SK-N-MC (cell line): ENCODE measurements around the gene HOXD9.

Source experiments
- DNase-seq: peaks from one replicate; pipeline ENCODE4 v3.0.0-alpha.2; 2011; ENCODE audit warnings: low read depth, low spot score
- H3K27ac ChIP-seq: fragments of 200-600 bp; sonication (generic); 2 replicates; pipeline ENCODE4 v1.5.1; 2016; ENCODE audit warnings: mixed run types
- H3K36me3 ChIP-seq: fragments of 200-600 bp; sonication (generic); 2 replicates; pipeline ENCODE4 v1.6.1; 2017; ENCODE audit warnings: antibody characterized with exemption, low read length, mixed read lengths; ENCODE audit not compliant: insufficient read depth
- H3K4me3 ChIP-seq: fragments of 200-600 bp; sonication (generic); 2 replicates; pipeline ENCODE4 v1.5.1; 2016
- H3K9ac ChIP-seq: fragments of 200-600 bp; sonication (generic); 2 replicates; pipeline ENCODE4 v1.8.0; 2017; ENCODE audit warnings: mixed run types, mixed read lengths; ENCODE audit not compliant: insufficient read length
- H3K9me3 ChIP-seq: fragments of 200-600 bp; sonication (generic); 2 replicates; pipeline ENCODE4 v1.6.1; 2017; ENCODE audit warnings: low read depth, mild to moderate bottlenecking, antibody characterized with exemption, low read length, moderate library complexity, mixed read lengths
- EZH2 ChIP-seq: fragments of 200-600 bp; sonication (generic); IDR thresholded peaks from one replicate; pipeline ENCODE4 v1.6.1; 2017; ENCODE audit warnings: antibody characterized with exemption
- FOXP2 ChIP-seq: optimal IDR thresholded peaks from 2 replicates; pipeline ENCODE3; 2011; ENCODE audit warnings: mild to moderate bottlenecking, moderate library complexity; ENCODE audit not compliant: insufficient read depth; ENCODE audit errors: extremely low read length, control extremely low read depth
- POLR2AphosphoS5 ChIP-seq: IDR thresholded peaks from 2 replicates; pipeline ENCODE4 v1.6.1; 2012; ENCODE audit warnings: mild to moderate bottlenecking, low read depth, low read length, borderline replicate concordance

HOXD9 gene

DNA sequence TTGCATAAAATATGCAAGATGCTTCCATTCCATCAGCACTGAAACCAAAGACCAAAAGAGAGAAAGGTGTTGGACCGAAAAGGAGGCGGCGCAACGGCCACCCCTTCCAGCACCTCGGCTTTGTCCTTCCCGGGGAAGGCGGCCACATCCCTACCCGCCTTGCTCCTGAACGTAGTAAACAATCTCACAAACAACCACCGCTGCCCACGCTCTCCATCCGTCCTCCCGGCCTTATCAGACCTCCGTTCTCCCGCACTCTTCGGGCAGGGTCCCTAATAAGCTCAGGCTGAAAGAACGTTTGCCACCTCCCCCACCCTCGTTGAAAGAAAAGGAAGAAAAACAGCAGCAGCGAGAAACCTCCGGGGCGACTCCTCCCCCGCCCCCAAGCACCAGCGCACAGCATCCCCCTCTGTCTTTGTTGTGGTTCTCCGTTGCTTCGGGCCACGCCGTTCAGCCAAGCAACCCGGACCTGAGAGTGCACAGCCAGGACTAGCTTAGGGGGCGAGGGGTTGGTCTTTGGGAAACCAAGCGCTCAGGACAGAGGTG lies 43.2 kb upstream of the HOXD9 start:
- Histone ChIP-seq H3K27ac (no peak overlapping the region), H3K4me3 (no peak overlapping the region; the same call in 1 of the 2 replicates)

DNA sequence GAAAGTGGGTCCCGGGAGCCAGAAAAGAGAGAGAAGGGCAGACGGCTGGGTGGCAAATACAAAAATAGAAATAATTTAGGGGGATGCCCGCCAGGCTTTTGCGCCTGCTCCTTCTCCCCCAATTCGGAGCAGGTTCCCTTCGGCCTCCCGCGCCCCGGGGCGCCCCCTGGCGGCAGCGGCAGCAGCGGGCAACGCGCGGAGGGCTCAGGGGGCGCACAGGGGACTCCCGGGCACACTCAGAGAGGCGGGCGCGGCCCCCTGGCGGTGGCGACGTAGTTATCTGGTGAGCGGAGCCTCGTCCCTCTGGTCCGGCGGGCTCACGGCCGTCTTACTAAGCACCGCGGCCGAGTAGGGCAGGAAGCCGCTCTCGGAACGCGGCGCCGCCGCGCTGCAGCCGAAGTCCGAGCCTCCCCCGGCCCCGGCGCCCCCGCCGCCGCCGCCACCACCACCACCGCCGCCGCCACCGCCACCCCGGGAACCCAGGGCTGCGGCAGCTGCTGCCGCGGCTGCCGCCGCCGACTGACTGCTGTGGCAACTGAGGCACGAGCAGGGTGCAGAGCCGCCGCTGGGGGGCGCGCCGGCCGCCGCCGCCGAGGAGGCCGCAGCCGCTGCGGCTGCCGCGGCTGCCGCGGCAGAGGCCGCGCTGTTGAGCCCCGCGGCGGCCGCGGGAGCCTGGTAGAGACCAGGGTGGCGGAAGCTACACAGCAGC lies 42.5 kb upstream of the HOXD9 start:
- no peak for DNase-seq
- H3K9me3 ChIP-seq = no peaks in the 10 kb centered on the region
- H3K27ac ChIP-seq = no peak overlapping the region
- H3K9ac ChIP-seq = no peak overlapping the region
- no peak overlapping the region for H3K4me3 ChIP-seq
- TF ChIP-seq FOXP2 = no peak
- no peak for TF ChIP-seq EZH2
- TF ChIP-seq POLR2AphosphoS5 = 0 out of 2 replicates have a peak, but pooled peaks have one; percentile 10
- H3K36me3 ChIP-seq = peaks cover 11% of the 10 kb centered on the region; the same call in 1 of the 2 replicates

More for the DNA sequence above, 43.2 kb upstream of the HOXD9 start:
- no peak for DNase-seq
- TF ChIP-seq FOXP2 (no peak), POLR2AphosphoS5 (0 out of 2 replicates have a peak, but pooled peaks have one; percentile 16)
- Histone ChIP-seq H3K9me3 (no peaks in the 10 kb centered on the region), H3K9ac (no peak overlapping the region), H3K36me3 (peaks cover 11% of the 10 kb centered on the region; the same call in 1 of the 2 replicates)

DNA sequence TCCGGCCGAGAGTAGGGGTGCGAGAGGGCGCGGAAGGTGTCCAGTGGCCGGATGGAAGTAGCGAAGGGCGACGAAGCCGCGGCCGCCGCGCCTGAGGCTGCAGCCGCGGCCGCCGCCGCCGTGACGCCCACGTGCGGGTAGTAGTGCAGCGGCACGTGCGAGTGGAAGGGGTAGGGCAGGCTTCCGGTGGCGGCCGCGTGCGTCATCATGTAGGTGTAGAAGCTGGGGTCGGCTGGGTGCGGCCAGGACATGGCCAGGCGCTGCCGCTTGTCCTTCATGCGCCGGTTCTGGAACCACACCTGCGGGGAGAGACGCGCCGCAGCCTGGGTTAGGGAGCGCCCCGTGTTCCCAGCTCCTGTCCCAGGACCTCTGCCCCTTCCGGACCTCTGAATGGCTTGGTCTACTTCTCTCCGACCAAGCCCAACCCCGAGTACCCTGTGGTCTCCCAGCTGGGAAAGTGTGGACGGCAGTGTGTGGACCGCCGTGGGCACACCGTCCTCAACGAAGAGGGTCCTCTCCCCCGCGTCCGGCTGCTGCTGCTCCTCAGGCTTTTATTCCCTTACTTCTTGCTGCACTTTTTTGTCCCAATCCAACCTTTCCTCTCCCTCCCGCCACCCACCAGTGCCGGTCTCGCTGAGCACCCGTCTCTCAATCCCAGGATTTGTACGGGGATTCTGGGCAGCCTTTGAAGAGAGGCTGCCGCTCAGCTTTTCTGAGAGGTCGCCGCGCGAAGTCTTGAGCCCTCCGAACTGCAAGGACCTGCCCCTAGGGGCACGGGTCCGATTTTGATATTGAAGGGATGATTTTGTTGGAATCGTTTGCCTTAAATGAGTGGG lies 41.8 kb upstream of the HOXD9 start:
- no peak for DNase-seq
- H3K27ac ChIP-seq = no peak overlapping the region
- H3K4me3 ChIP-seq = peak overlapping the region; percentile 83; the same call in 1 of the 2 replicates
- no peaks in the 10 kb centered on the region for H3K9me3 ChIP-seq
- peaks cover 11% of the 10 kb centered on the region; the same call in 1 of the 2 replicates for H3K36me3 ChIP-seq
- peak; percentile 48; the same call in 1 of the 2 replicates for TF ChIP-seq POLR2AphosphoS5
- TF ChIP-seq EZH2 = no peak
- TF ChIP-seq FOXP2 = no peak
- H3K9ac ChIP-seq = no peak overlapping the region

DNA sequence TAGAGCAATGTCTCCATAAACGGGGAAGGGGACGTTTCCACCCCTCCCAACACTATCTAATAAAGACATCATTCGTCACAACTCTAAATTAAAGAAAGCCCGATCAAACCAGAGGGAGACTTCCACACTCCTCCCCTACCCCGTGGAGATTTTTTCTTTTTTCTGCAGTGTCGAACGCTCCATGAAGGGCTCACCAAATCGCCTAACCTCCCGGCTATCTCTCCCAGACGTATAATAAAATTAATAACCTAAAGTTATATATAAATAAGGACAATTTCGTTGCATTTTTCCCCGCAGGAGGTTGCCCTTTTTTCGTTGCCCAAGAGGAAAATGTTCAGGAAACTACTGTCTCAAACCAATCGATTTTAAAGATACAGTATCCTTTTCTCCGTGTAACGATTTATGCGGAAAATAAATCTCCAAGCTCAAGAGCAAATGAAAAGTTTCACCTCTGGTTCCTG lies 41.1 kb upstream of the HOXD9 start:
- Histone ChIP-seq H3K9me3 (no peaks in the 10 kb centered on the region), H3K27ac (no peak overlapping the region), H3K36me3 (peaks cover 11% of the 10 kb centered on the region; the same call in 1 of the 2 replicates), H3K4me3 (peak overlapping the region; percentile 83), H3K9ac (peak overlapping the region; percentile 73)
- DNase-seq = no peak
- TF ChIP-seq EZH2 = no peak
- TF ChIP-seq FOXP2 = no peak
- no peak for TF ChIP-seq POLR2AphosphoS5

DNA sequence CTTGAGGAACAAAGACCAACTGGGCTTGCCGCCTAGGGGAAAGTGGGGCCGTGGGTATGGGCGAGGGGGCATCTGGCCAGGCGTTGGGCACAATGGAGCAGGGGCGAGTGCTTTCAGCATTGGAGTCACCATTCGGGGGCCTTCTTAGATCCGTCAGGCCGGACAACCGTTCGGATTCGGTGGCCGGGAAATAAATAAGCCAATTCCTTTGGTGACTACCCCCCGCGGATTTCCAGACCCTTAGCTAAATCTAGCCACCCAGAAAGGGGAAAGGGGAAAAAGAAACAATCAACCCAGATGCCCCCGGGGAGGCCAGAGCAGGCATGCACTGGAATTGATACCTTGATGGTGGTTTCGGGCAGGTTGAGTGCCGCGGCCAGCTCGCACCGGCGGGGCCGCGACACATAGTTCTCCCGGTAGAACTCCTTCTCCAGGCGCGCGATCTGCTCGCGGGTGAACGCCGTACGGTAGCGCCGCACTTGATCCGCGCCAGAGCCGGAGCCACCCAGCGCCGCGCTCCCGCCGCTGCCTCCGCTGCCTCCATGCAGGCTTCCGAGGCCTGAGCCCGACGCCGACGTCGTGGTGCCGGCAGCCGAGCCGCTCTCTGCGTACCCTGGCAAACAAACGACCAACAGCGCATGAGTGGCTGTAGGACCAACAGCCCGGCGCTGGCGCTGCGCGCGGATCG lies 40.5 kb upstream of the HOXD9 start:
- H3K27ac ChIP-seq = no peak overlapping the region
- H3K36me3 ChIP-seq = peaks cover 11% of the 10 kb centered on the region; the same call in 1 of the 2 replicates
- DNase-seq = no peak
- H3K4me3 ChIP-seq = peak overlapping the region; percentile 83
- peak overlapping the region; percentile 73 for H3K9ac ChIP-seq
- no peaks in the 10 kb centered on the region for H3K9me3 ChIP-seq
- TF ChIP-seq POLR2AphosphoS5 = no peak; the same call in 1 of the 2 replicates

DNA sequence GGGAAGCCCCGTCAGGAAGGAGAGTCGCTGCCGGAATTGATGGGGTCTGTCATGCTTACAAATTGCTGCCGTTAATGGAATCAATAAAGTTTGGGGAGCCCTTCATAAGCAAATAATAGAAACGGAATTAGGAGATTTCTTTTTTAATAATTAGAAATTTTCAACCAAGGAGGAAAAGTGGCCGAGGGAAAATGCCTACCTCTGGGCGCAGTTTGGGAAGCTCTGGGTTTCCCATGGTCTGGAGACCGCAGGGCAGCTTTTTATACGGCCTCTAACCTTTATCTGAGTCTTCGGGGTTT lies 40.0 kb upstream of the HOXD9 start:
- peak overlapping the region; percentile 73 for H3K9ac ChIP-seq
- DNase-seq = no peak
- TF ChIP-seq EZH2 = no peak
- no peak for TF ChIP-seq FOXP2
- TF ChIP-seq POLR2AphosphoS5 = no peak
- H3K27ac ChIP-seq = 0 out of 2 replicates have a peak overlapping the region, but pooled peaks have one; percentile 28
- H3K36me3 ChIP-seq = peaks cover 11% of the 10 kb centered on the region; the same call in 1 of the 2 replicates
- H3K9me3 ChIP-seq = no peaks in the 10 kb centered on the region
- H3K4me3 ChIP-seq = peak overlapping the region; percentile 83

DNA sequence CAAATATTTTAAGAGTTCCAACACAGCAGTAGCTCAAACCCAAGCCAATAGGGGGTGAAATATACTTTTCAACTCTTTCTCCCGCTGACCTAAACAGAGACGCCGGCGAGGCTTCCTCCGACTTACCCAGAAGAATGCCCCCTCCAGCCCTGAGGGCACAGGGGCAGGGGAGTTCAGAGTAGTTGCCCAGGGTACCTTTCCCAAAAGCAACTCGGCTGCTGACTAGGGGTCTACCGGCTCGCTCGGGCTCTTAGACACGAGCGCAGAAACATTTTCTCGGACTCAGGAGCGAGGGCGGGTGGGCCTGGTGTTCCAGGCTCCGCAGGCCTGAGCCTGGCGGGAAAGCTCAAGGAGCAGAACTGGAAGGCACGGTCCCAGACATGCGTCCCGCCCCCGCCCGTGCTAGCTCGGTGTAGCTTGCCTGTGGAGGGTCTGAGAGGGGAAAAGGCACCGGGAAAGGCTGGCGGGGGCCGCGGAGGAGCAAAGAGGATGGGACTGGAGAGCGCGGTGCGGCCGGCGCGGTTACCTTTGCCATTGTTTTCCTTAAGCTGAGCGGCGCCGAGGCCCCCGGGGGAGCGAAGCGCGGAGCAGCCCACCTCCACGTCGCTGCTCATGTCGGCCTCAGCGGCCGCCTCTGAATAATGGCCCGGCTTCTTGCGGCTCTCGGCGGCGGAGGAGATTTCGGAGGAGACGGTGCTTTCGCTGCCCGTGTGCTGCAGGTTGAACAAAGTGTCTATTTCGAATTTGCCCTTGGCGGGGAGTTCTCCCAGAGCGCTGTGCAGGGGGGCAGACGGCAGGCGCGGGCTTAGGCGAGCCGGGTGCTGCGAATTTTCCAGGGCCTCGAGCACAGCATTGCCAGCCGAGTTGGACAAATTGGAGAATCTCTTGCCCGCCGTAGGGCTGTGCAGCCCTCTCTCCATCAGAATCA lies 39.4 kb upstream of the HOXD9 start:
- H3K9ac ChIP-seq = peak overlapping the region; percentile 73
- TF ChIP-seq EZH2 = no peak
- TF ChIP-seq FOXP2 = no peak
- TF ChIP-seq POLR2AphosphoS5 = no peak
- H3K27ac ChIP-seq = 0 out of 2 replicates have a peak overlapping the region, but pooled peaks have one; percentile 28
- peaks cover 11% of the 10 kb centered on the region; the same call in 1 of the 2 replicates for H3K36me3 ChIP-seq
- peak overlapping the region; percentile 83 for H3K4me3 ChIP-seq
- H3K9me3 ChIP-seq = no peaks in the 10 kb centered on the region
- DNase-seq = no peak
